H9 (cell line): Measurements from ENCODE around the gene ZNF483. TPM values are rescaled to one million over a fixed set of nuclear protein-coding genes. Genes with fewer than 3 reads are reported as not detected.

ENCODE experiments used
- DNase-seq: peaks from one replicate; pipeline ENCODE4 v3.0.0-alpha.2; 2017
- H2AFZ ChIP-seq: one replicate; pipeline ENCODE4 v1.6.1; 2013; ENCODE audit warnings: mild to moderate bottlenecking, low read length, control low read depth, moderate library complexity
- H2AK5ac ChIP-seq: 2 replicates; pipeline ENCODE4 v1.6.1; 2013; ENCODE audit warnings: low read length, control low read depth, mixed read lengths; ENCODE audit not compliant: insufficient read length
- H2BK120ac ChIP-seq: one replicate; pipeline ENCODE4 v1.6.1; 2013; ENCODE audit warnings: low read depth, mild to moderate bottlenecking, low read length, control low read depth, inconsistent platforms; ENCODE audit not compliant: poor library complexity, severe bottlenecking
- H2BK12ac ChIP-seq: 2 replicates; pipeline ENCODE4 v1.6.1; 2013; ENCODE audit warnings: low read length, control low read depth, mixed read lengths, low read depth; ENCODE audit not compliant: insufficient read length
- H2BK15ac ChIP-seq: 2 replicates; pipeline ENCODE4 v1.6.1; 2013; ENCODE audit warnings: low read depth, low read length, control low read depth
- H2BK20ac ChIP-seq: one replicate; pipeline ENCODE4 v1.6.1; 2013; ENCODE audit warnings: low read depth, mild to moderate bottlenecking, low read length, control low read depth, inconsistent platforms; ENCODE audit not compliant: poor library complexity, severe bottlenecking
- H2BK5ac ChIP-seq: 2 replicates; pipeline ENCODE4 v1.6.1; 2013; ENCODE audit warnings: low read length, control low read depth, mixed read lengths; ENCODE audit not compliant: insufficient read length
- H3K14ac ChIP-seq: 2 replicates; pipeline ENCODE4 v1.6.1; 2013; ENCODE audit warnings: low read length, control low read depth; ENCODE audit not compliant: insufficient read depth
- H3K18ac ChIP-seq: 2 replicates; pipeline ENCODE4 v1.6.1; 2013; ENCODE audit warnings: low read depth, mild to moderate bottlenecking, mixed read lengths, low read length, control low read depth; ENCODE audit not compliant: insufficient read length
- H3K23ac ChIP-seq: 2 replicates; pipeline ENCODE4 v1.6.1; 2013; ENCODE audit warnings: low read length, control low read depth, mixed read lengths, low read depth; ENCODE audit not compliant: insufficient read length
- H3K23me2 ChIP-seq: 2 replicates; pipeline ENCODE4 v1.6.1; 2013; ENCODE audit warnings: low read depth, mild to moderate bottlenecking, mixed read lengths, low read length, control low read depth; ENCODE audit not compliant: insufficient read length, poor library complexity, severe bottlenecking
- H3K27ac ChIP-seq: 2 replicates; pipeline ENCODE4 v1.5.1; 2013; ENCODE audit warnings: low read length, control low read depth, mixed read lengths, low read depth; ENCODE audit not compliant: insufficient read length
- H3K27me3 ChIP-seq: 2 replicates; pipeline ENCODE4 v1.6.1; 2013; ENCODE audit warnings: low read length, control low read depth, inconsistent platforms; ENCODE audit not compliant: insufficient read depth
- H3K4ac ChIP-seq: 2 replicates; pipeline ENCODE4 v1.6.1; 2013; ENCODE audit warnings: low read depth, mild to moderate bottlenecking, control low read depth, inconsistent platforms, low read length, moderate library complexity
- H3K4me1 ChIP-seq: 2 replicates; pipeline ENCODE4 v1.6.1; 2013; ENCODE audit warnings: low read length, control low read depth, inconsistent platforms; ENCODE audit not compliant: insufficient read depth
- H3K4me2 ChIP-seq: 2 replicates; pipeline ENCODE4 v1.6.1; 2013; ENCODE audit warnings: low read length, control low read depth, mixed read lengths; ENCODE audit not compliant: insufficient read length, insufficient read depth
- H3K56ac ChIP-seq: 2 replicates; pipeline ENCODE4 v1.6.1; 2013; ENCODE audit warnings: low read depth, mild to moderate bottlenecking, mixed read lengths, low read length, control low read depth; ENCODE audit not compliant: insufficient read length
- H3K79me1 ChIP-seq: 2 replicates; pipeline ENCODE4 v1.6.1; 2013; ENCODE audit warnings: low read depth, mild to moderate bottlenecking, moderate library complexity, low read length, control low read depth, inconsistent platforms; ENCODE audit not compliant: insufficient read depth, poor library complexity, severe bottlenecking
- H3K79me2 ChIP-seq: 2 replicates; pipeline ENCODE4 v1.6.1; 2013; ENCODE audit warnings: low read length, control low read depth, inconsistent platforms; ENCODE audit not compliant: insufficient read depth
- H3K9ac ChIP-seq: 2 replicates; pipeline ENCODE4 v1.6.1; 2013; ENCODE audit warnings: low read length, control low read depth, mixed read lengths; ENCODE audit not compliant: insufficient read length; ENCODE audit errors: extremely low read depth
- H3K9me3 ChIP-seq: one replicate; pipeline ENCODE4 v1.6.1; 2013; ENCODE audit warnings: low read depth, low read length, inconsistent platforms; ENCODE audit not compliant: control insufficient read depth
- H3T11ph ChIP-seq: one replicate; pipeline ENCODE4 v1.6.1; 2013; ENCODE audit warnings: mild to moderate bottlenecking, low read length, control low read depth, inconsistent platforms
- H4K20me1 ChIP-seq: one replicate; pipeline ENCODE4 v1.6.1; 2013; ENCODE audit not compliant: control insufficient read depth, insufficient read length, insufficient read depth
- H4K5ac ChIP-seq: 2 replicates; pipeline ENCODE4 v1.6.1; 2013; ENCODE audit warnings: low read depth, mild to moderate bottlenecking, mixed read lengths, low read length, control low read depth; ENCODE audit not compliant: insufficient read length
- H4K8ac ChIP-seq: replicated peaks from 2 replicates; pipeline ENCODE4 v1.6.1; 2013; ENCODE audit warnings: low read length, control low read depth, mixed read lengths, low read depth; ENCODE audit not compliant: insufficient read length
- H4K91ac ChIP-seq: 2 replicates; pipeline ENCODE4 v1.6.1; 2013; ENCODE audit warnings: low read depth, mild to moderate bottlenecking, moderate library complexity, mixed read lengths, low read length, control low read depth; ENCODE audit not compliant: insufficient read length
- H3K27ac Mint-ChIP-seq, 3 experiments: 2 replicates in 2 of 3; 3 replicates in 1 of 3; pipeline ENCODE4 v1.8.0; 2020 to 2021; ENCODE audit warnings: mixed read lengths in 3 of 3, mild to moderate bottlenecking in 1 of 3, moderate library complexity in 1 of 3
- H3K27me3 Mint-ChIP-seq: 2 replicates; pipeline ENCODE4 v1.8.0; 2021; ENCODE audit warnings: low read depth, mild to moderate bottlenecking, moderate library complexity, mixed read lengths
- H3K36me3 Mint-ChIP-seq, 3 experiments: 2 replicates in 2 of 3; 3 replicates in 1 of 3; pipeline ENCODE4 v1.8.0; 2020 to 2021; ENCODE audit warnings: low read depth in 3 of 3, mixed read lengths in 3 of 3; ENCODE audit not compliant: insufficient read depth in 1 of 3
- H3K4me1 Mint-ChIP-seq, 2 experiments: 2 replicates each; pipeline ENCODE4 v1.8.0; 2020; ENCODE audit warnings: mixed read lengths in 2 of 2
- H3K4me3 Mint-ChIP-seq, 2 experiments: 2 replicates in 1 of 2; 3 replicates in 1 of 2; pipeline ENCODE4 v1.8.0; 2020 to 2021; ENCODE audit warnings: mild to moderate bottlenecking in 2 of 2, mixed read lengths in 2 of 2, moderate library complexity in 1 of 2
- H3K9me3 Mint-ChIP-seq, 2 experiments: 2 replicates in 1 of 2; 3 replicates in 1 of 2; pipeline ENCODE4 v1.8.0; 2020; ENCODE audit warnings: mild to moderate bottlenecking in 2 of 2, mixed read lengths in 2 of 2, moderate library complexity in 1 of 2
- CTCF ChIP-seq: fragments of 200-600 bp; sonication (generic); conservative IDR thresholded peaks from 3 replicates; pipeline ENCODE4 v1.8.0; 2021; ENCODE audit warnings: antibody characterized with exemption, mild to moderate bottlenecking
- WGBS: extraction: QIAGEN DNeasy Blood & Tissue Kit; methylation state at CpG from one replicate; pipeline ENCODE4 v1.1.7; 2013; ENCODE audit warnings: missing lambda C conversion rate, low lambda C conversion rate, mixed read lengths; ENCODE audit not compliant: insufficient read length; ENCODE audit errors: extremely low coverage; 5-methylcytosine and 5-hydroxymethylcytosine counted together
- total RNA-seq: library from RNA; stranded (reverse); gene quantifications from 2 replicates; pipeline ENCODE4 v1.2.1, GENCODE V29; 2021

The ZNF483 gene
- total RNA-seq, 1 experiment from 2014 or later = 48.1 TPM

DNA sequence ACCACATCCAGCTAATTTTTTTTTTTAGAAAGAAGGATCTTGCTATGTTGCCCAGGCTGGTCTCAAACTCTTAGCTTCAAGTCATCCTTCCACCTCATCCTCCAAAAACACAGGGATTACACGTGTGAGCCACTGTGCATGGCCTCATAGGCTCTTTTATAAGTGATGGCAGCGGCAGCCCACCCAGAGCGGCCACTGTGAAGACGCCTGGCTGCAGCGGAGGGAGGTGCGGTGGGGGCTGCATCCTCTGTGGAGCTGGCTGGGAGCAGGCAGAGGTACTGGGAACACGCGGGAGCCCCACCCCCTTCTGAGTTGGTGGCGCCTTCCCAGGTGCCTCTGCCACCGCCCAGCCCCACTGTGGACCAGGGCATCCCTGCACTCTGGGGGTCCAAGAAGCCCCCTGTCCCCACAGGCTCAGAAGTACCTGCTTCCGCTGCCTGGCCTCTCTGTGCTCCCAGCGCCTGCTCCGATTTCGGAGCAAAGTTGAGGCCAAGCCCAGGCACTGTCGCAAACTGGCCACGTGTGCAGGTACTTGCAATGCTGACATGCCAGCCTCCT is 23.9 kb upstream of the ZNF483 start:
- H3K36me3 Mint-ChIP-seq = no peaks in the 10 kb centered on the region
- Histone ChIP-seq H2AFZ (no peak overlapping the region), H3K4me1 (no peaks in the 10 kb centered on the region)

More for the DNA sequence above, 23.9 kb upstream of the ZNF483 start:
- no peaks in the 10 kb centered on the region for H3K27me3 ChIP-seq
- Mint-ChIP-seq H3K4me1 (0 out of 4 replicates have a peak, but pooled peaks cover 0 to 3% of the 10 kb centered on the region in 2 experiments), H3K27me3 (no peaks in the 10 kb centered on the region), H3K9me3 (no peaks in the 10 kb centered on the region), H3K27ac (no peak overlapping the region), H3K4me3 (no peak overlapping the region)
- H3K79me1 ChIP-seq = no peaks in the 10 kb centered on the region
- no peak overlapping the region for H3K9ac ChIP-seq
- no peak overlapping the region for H2BK15ac ChIP-seq
- H4K5ac ChIP-seq = no peak overlapping the region
- no peaks in the 10 kb centered on the region for H3K23me2 ChIP-seq
- no peak overlapping the region for H3K4ac ChIP-seq
- H2BK20ac ChIP-seq = no peak overlapping the region
- no peak overlapping the region for H2BK120ac ChIP-seq
- no peak overlapping the region; the same call in 1 of the 2 replicates for H3K14ac ChIP-seq
- no peak overlapping the region for H3T11ph ChIP-seq
- H2AK5ac ChIP-seq = no peak overlapping the region
- no peak overlapping the region for H2BK5ac ChIP-seq
- H2BK12ac ChIP-seq = no peak overlapping the region
- no peak overlapping the region for H3K23ac ChIP-seq
- H4K8ac ChIP-seq = no peak overlapping the region
- H3K9me3 ChIP-seq = no peaks in the 10 kb centered on the region
- no peak overlapping the region for H3K4me2 ChIP-seq
- no peaks in the 10 kb centered on the region for H3K79me2 ChIP-seq
- no peak for DNase-seq
- WGBS = no CpG with 5 or more reads among the region's 16 CpGs
- H4K20me1 ChIP-seq = no peaks in the 10 kb centered on the region
- no peak overlapping the region for H3K18ac ChIP-seq
- H3K56ac ChIP-seq = no peak overlapping the region
- TF ChIP-seq CTCF = no peak
- H3K27ac ChIP-seq = no peak overlapping the region
- no peak overlapping the region for H4K91ac ChIP-seq
